Activated CD4-positive, alpha-beta T cell treated with anti-CD3 and anti-CD28 coated beads, Interleukin-2, Interleukin-6, amounts not matched to agents 100 ng/mL and 50 ng/mL, durations not matched to agents 16 hours and 8 hours (primary cell): Measurements from ENCODE around the gene GPBAR1.

ENCODE experiments used
- DNase-seq: peaks from one replicate; pipeline ENCODE4 v3.0.0-alpha.2; 2020

Gene GPBAR1

DNA sequence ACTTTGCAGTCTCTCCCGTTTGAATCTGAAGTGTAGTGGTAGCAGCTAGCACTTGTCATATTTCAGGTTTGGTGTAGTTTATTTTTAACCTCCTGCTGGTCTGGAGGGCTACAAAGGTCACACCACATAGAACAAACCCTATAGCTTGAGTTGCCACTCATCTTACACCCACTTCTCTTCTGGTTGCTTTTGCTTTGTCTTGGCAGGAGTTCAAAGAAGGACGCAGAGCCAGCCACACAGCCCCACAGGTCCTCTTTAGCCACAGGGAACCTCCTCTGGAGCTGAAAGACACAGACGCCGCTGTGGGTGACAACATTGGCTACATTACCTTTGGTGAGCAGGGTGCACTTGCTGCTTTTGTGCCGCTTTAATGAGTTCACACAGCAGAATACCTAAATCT lies 15.6 kb upstream of the GPBAR1 start:
- DNase-seq: no peak

DNA sequence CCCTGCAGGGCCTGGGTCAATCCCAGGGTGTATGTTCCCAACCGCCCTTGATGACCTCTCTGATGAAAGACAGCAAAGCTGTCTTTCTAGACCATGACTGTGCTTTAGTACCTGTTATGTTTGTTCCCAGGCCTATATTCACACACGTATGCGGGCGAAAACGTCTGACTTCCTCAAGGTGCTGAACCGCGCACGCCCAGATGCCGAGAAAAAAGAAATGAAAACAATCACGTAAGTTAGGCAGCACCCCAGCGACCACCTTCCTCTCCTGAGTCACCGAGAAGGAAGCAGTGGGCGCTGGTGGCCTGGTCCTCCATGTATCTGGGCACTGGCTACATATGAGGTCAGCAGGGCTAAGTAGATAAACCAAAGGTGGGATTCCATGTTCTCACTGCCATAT lies 11.1 kb upstream of the GPBAR1 start:
- DNase-seq: no peak

GRCh38 chr2:218252509-218253231 lies 8.1 kb upstream of the GPBAR1 start:
- no peak for DNase-seq

DNA sequence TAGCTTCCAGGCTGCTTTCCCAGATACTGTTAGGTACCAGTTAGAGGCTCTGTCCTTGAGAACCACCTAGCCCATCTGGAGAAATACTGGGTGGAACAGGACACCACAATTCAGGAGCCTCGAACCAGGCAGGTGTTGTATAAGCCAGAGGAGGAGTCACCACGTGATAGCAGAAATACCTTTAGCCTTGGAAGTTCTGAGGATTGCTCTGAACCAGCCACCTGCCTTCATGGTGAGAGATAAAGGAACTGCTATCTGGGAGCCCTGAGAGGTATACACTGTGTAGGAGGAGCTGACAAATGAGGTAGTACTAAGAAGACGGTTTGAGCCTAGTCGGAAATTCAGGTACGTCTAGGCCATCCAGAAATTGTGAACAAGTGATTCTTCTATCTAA lies 7.6 kb upstream of the GPBAR1 start:
- DNase-seq: no peak

- DNase-seq: peak; percentile 27
Measured at GRCh38 chr2:218255446-218255845, 5.4 kb upstream of the GPBAR1 start.

DNA sequence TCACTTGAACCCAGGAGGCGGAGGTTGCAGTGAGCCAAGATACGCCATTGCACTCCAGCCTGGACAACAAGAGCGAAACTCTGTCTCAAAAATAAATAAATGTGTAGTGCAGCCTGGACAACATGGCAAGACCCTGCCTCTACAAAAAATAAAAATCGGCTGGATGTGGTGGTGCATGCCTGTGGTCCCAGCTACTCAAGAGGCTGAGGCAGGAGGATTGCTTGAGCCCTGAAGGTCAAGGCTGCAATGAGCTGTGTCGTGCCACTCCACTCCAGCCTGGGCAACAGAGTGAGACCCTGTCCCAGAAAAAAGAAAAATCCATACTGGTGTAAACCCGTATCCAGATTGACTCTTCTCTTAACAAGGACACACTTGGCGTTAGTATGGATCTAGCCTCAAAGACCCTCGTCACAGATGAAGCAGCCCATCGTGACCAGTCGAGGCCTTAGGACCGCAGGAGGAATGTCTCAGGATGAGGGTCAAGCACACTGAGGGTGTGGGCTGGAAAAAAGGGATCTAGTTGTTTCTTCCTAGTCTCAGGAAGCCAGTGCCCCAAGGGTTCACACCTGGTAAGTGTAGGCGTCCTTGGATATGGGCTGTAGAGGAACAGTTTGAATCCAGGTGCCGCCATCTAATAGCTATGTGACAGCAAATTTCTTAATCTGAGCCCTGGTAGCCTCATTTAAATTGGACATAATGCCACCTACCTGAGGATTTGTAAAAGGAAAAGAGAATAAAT lies 4.0 kb upstream of the GPBAR1 start:
- no peak for DNase-seq

DNA sequence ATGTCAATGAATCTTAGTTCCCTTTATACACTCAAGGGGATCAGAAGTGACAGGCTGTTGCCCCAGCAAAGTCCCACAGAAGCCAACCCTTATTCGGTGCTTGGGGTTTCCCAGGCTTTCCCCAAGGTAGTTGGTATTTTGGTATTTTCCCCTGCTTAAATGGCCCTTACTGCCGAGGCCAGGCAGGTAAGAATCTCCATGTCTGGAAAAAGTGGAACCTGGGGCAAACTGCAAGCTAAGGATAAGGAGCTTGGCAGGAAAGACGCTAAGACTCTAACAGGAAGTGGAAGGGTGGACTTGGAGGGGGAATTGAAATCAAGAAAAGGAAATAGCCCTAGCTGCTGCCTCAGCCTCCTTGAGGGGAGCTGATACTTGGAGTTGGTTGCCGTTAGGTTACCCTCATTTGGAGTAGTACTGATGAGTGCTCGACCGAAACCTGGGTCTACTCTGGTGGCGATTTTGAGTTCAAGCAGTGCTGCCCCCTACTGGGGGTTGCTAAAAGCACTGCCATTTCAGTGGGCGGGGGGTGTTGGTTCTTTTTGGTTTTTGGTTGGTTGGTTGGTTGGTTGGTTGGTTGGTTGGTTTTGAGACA lies 3.3 kb upstream of the GPBAR1 start:
- peak; percentile 80 for DNase-seq

GRCh38 chr2:218259099-218259961 lies 1.5 kb upstream of the GPBAR1 start:
- no peak for DNase-seq

DNA sequence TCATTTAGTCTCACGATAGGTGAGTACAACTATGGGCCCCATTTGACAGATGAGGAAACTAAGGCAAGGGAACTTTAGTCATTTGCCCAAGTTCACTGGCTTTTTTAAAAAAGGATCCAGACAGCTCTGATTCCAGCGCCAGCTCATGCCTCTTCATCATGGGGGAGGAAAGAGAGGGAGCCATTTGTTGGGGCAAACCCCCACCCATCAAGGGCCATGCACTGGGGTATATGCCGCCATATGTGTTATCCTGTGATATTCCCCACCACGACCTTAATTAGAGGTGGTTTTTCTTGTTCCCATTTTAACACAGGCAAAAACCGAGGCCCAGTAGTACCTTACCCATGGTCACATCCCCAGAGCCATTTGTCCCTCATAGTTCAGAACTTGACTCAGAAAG lies 649 bp upstream of the GPBAR1 start:
- no peak for DNase-seq

- no peak for DNase-seq
Measured at GRCh38 chr2:218261423-218262236, 815 bp downstream of the GPBAR1 start.

GRCh38 chr2:218262237-218262600 lies 1.4 kb downstream of the GPBAR1 start:
- no peak for DNase-seq

- no peak for DNase-seq
Measured at GRCh38 chr2:218262631-218263586, 2.1 kb downstream of the GPBAR1 start.

DNA sequence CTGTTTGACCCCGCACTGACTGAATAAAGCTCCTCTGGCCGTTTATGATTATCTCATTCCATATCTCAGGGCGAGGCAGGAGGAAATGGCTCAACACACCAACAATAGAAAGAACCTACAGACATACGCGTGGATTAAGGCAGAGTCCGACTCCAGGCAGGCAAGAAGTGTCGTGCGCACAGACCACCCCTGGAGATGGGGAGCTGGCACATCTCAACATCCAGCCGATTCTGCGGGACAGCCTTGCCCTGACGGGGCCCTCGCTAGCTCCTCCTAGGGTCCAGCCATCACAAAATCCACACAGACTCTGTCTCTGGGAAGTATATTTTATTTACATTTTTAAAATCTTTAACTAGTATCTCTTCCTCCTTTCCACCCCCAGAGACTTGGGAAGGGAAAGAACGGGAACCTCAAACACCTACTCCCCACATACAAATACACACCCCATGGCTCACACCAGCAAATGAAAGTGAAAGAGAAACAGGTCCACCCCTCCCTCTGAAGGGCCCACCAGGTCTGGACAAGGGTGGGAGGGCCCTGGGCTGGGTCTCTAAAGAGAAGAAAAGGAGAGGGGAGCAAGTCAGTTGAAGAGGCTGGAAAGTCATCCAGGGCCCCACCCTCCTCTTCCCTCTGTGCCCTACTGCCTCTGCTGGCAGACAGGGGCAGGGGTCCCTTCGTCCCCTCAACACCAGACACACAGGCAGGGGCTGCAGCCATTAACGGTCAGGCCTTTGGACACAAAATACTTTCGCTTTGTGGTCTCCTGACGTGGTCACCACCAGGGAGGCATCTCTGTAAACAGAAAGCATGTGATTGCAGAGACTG lies 3.2 kb downstream of the GPBAR1 start:
- no peak for DNase-seq

DNA sequence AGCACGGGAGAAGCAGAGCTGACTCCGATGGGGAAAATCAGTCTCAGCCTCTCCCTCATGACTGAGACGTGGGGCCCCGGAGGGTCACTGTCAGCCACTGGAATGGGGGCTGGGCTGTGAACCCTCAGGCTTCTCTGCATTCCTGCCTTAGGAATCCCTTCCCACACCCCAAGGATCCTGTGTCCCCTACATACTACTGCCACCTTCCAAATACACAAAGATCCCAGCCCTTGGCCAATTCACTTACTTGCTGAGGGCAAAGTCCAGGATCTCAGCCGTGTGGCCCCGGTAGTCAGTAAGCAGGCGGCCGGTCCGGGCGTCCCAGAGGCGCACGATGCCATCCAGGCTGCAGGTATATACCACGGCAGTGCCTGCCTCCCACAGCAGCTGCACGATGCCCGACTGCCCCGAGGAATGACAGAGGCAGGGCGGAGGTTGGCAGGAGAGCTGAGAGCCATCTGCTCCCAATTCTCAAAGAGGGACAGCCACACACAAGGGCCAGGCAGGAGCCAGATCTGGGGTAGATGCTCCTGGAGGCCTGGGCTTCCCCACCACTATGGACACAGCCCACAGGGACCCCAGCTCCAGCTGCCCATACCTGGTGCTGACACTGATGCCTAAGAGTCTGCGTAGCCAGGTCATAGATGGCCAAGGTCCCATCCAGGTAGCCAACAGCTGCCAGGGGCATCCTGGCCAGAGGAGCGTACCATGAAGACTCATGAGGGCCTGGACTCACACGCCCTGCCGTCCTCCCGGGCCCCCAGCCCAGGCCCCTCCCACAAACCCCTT lies 4.2 kb downstream of the GPBAR1 start:
- DNase-seq: no peak

DNA sequence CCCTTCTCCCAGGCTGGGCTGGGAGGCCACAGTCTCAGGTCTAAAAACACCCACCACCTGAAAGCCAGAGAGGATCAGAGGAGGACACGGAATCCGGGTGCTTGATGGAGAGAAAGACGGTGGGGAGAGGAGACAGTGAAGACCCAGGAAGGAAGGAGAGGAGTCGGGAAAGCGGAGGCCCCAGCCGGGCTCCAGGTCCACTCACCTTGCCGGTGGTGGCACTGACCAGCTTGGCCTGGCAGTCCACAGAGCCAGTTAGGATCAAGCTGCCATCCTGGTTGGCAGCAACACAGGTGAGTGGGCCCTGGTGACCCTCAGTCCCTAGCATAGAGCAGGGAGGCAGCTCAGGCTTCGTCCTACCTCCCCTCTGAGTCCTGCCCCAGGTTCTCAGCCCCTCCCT lies 4.8 kb downstream of the GPBAR1 start:
- DNase-seq: no peak

DNA sequence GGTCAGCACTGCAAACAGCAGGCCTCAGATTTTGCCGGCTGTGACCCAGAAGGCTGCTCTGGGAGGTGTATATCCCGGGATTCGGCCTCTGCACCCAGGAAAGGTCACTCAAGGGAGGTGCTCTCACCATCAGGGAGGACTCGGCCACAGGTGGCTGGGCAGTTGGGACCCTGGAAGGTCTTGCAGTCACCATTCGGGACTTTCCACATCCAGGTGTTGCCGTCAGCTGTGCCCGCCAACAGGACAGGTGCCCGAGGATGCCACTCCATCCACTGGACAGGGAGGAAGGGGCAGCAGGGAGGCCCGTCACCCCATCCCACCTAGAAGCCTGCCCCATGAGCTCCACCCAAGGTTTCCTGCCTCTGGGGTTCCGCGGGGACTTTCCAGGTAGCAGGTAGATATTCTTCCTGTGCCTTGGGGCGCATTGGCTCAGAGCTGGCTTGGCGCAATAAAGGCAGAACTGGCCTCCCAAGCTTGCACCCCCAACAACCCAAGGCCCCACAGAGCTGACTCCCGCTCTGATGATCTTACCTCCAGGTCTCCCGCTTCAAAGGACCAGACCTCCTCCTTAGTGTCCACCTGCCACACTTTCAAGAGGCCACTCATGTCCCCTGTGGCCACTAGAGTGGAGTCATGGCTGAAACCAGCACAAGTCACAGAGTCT lies 5.6 kb downstream of the GPBAR1 start:
- DNase-seq: no peak

GRCh38 chr2:218267259-218267658 lies 6.4 kb downstream of the GPBAR1 start:
- no peak for DNase-seq

DNA sequence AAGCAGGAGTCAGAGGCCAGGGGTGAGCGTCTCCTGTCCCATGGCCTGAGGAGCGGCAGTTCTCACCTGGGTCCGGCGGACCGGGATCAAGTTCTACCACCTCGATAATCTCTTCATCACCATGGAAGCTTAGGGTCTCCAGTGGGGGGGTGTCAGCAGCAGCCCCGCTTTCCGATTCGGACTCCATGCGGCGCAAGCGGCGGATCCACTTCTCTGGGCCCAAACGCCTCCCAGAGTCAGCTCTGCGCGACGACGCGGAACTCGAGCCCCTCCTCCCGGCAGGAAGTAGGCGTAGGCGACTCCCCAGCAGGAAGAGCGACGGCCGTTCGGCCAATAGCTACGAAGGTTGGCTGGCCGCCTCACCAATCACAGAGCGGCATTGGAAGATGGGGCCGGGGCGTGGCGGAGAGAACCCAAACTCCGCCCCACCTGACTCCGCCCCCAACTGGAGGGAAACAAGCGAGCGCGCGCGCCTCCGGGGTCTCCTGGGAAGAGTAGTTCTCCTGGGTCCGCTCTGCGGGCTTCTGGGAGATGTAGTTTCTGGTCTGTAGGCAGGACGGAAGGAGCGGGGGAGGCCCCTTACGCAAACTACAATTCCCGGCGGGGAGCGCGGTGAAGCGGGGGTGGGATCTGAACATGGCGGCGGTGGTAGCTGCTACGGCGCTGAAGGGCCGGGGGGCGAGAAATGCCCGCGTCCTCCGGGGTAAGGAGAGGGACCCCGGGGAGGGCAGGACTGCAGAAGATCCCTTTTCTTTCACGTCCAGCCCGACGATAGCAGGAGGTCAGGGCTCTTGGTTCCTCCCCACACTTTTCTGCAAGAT lies 9.3 kb downstream of the GPBAR1 start, which contains the start of the genes AAMP and PNKD:
TSS of gene AAMP (minus strand) at position 238 of the 821 bp plus-strand sequence. CDS start at position 187, 51 bp downstream.
TSS of gene PNKD (plus strand) at position 620 of the 821 bp plus-strand sequence. CDS start at position 637, 17 bp downstream.
- DNase-seq: peak; percentile 100
